ENCODE measurements around the gene LGR4.
A peak's percentile ranks its signal among the peaks of the same experiment; 100 is the strongest.

LGR4 gene

GRCh38 chr11:27397624-27398399, 74.8 kb downstream of the LGR4 start:
- no peak for DNase-seq

GRCh38 chr11:27396259-27396839, 76.2 kb downstream of the LGR4 start:
- no peak for DNase-seq

GRCh38 chr11:27395556-27396258, 76.9 kb downstream of the LGR4 start:
- DNase-seq = no peak

- DNase-seq = no peak
Observed at GRCh38 chr11:27394781-27395228, 77.8 kb downstream of the LGR4 start.

GRCh38 chr11:27392278-27393114, 80.1 kb downstream of the LGR4 start:
- DNase-seq = no peak

- no peak for DNase-seq
Observed at GRCh38 chr11:27391331-27392015, 81.1 kb downstream of the LGR4 start.

- DNase-seq = no peak
Observed at GRCh38 chr11:27390318-27391295, 82.0 kb downstream of the LGR4 start.

- no peak for DNase-seq
Observed at GRCh38 chr11:27388869-27389268, 83.7 kb downstream of the LGR4 start.

GRCh38 chr11:27388001-27388400, 84.6 kb downstream of the LGR4 start:
- no peak for DNase-seq

GRCh38 chr11:27387362-27387761, 85.2 kb downstream of the LGR4 start:
- no peak for DNase-seq

- no peak for DNase-seq
Observed at GRCh38 chr11:27386181-27386845, 86.3 kb downstream of the LGR4 start.

GRCh38 chr11:27385245-27385644, 87.3 kb downstream of the LGR4 start:
- DNase-seq = peak; percentile 3

- no peak for DNase-seq
Observed at GRCh38 chr11:27384227-27384626, 88.4 kb downstream of the LGR4 start.

GRCh38 chr11:27383645-27384044, 88.9 kb downstream of the LGR4 start:
- DNase-seq = no peak

GRCh38 chr11:27381238-27381666, 91.3 kb downstream of the LGR4 start:
- no peak for DNase-seq

- DNase-seq = no peak
Observed at GRCh38 chr11:27380771-27381170, 91.8 kb downstream of the LGR4 start.

GRCh38 chr11:27379449-27379848, 93.1 kb downstream of the LGR4 start:
- no peak for DNase-seq

- no peak for DNase-seq
Observed at GRCh38 chr11:27375370-27375769, 97.2 kb downstream of the LGR4 start.

- no peak for DNase-seq
Observed at GRCh38 chr11:27373856-27374602, 98.6 kb downstream of the LGR4 start.

GRCh38 chr11:27373392-27373791, 99.2 kb downstream of the LGR4 start:
- DNase-seq = no peak
